ENCODE measurements around the gene C6orf136.

C6orf136 gene

GRCh38 chr6:30615958-30616810 lies 30.7 kb upstream of the C6orf136 start:
- DNase-seq (ENCODE audit: low read depth) = no peak

GRCh38 chr6:30616811-30617564 lies 29.9 kb upstream of the C6orf136 start, which contains the start of gene PPP1R10:
PPP1R10 (minus strand) TSS chr6:30617243; CDS start chr6:30609944, 7,299 bp downstream.
- peak; percentile 97 for DNase-seq (ENCODE audit: low read depth)

GRCh38 chr6:30617565-30618269 lies 29.2 kb upstream of the C6orf136 start, which contains the start of gene MRPS18B:
MRPS18B (plus strand) TSS chr6:30617840; CDS start chr6:30617866, 26 bp downstream.
- peak; percentile 98 for DNase-seq (ENCODE audit: low read depth)

DNA sequence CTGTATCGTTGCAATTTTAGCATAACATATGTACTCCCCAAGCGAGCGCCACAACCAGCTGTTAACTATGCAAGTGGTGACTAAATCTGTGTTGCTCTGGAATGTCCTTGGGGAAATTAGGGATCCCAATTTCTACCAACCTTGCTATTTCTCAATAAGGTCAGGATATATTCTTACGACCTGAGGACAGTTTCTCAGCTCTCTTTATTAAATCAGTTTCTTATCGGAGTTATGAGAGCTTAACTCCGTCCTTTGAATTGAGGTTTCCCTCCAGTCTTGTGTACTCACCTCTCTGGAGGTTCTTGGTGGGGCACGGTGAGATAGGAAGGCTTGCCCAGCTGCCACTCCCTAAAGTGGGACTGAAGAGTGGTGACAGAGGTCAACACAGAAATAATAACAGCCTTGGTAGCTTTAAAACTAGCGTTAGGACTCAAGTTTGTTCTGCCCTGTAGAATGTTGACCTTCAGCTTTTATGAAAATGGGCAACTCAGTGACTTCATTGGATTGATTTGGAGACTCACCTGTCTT lies 28.6 kb upstream of the C6orf136 start:
- DNase-seq (ENCODE audit: low read depth) = no peak

- no peak for DNase-seq (ENCODE audit: low read depth)
Measured at GRCh38 chr6:30619561-30619960, 27.4 kb upstream of the C6orf136 start.

- DNase-seq (ENCODE audit: low read depth) = no peak
Measured at GRCh38 chr6:30625511-30625910, 21.4 kb upstream of the C6orf136 start.

DNA sequence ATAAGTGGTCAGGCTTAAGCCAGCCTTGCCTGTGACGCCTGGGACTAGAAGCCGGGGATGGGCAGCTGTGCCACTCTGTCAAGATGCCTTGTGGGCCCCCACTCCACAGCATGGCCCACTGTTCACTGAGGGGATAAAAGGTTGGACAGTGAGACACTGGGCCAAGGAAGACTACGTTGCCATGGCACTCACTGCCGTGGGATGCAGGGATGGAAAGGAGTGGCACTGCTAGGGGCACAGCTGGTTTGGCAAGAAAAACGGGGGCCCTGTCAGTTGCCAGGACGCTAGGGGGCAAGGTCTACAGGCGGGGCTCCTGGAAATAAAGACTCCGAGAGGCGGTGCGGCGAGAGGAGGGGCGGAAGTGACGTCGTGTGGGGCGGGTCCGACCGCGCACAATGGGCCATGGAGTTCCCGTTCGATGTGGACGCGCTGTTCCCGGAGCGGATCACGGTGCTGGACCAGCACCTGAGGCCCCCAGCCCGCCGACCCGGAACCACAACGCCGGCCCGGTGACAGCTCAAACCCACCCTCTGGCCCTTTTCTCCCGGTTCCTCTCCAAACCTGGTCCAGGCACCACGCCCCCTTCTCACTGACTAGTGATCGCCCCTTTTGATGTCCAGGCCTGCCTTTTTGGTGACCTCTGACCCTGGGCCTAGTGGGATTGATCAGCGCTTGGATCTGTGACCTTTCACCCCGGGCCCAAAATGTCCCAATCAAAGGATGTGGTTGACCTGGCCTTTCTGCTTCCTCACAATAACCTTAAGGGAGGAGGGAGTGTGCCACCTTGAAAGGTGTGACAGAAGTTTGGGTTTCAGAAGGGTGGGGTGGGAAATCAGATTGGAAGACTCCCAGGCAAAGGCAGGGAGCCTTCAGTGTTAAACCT lies 20.2 kb upstream of the C6orf136 start, which contains the start of gene ATAT1:
Gene ATAT1, plus strand, starts transcription at position 391 of the 883 bp plus-strand sequence.
- DNase-seq (ENCODE audit: low read depth) = peak; percentile 87

DNA sequence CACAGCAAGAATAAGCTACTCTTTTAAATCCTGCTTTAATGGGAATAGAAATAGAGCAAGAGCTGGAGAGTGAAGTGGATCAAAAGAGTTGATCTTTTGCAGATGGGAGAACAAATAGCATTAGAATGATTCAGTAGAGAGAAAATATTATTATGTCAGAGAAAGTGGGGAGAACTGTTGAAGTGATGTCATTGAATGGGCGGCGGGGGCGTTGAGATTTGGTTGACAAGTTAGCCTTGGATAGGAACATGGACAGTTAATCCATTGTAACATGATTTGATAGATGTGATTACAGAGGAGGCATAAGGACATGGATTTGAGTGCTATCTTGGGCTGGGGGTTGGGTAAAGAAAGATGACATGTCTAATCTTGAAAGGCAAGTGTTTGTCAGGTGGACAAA lies 11.1 kb upstream of the C6orf136 start:
- DNase-seq (ENCODE audit: low read depth) = no peak

- DNase-seq (ENCODE audit: low read depth) = no peak
Measured at GRCh38 chr6:30640481-30640880, 6.5 kb upstream of the C6orf136 start.

- no peak for DNase-seq (ENCODE audit: low read depth)
Measured at GRCh38 chr6:30641048-30641447, 5.9 kb upstream of the C6orf136 start.

DNA sequence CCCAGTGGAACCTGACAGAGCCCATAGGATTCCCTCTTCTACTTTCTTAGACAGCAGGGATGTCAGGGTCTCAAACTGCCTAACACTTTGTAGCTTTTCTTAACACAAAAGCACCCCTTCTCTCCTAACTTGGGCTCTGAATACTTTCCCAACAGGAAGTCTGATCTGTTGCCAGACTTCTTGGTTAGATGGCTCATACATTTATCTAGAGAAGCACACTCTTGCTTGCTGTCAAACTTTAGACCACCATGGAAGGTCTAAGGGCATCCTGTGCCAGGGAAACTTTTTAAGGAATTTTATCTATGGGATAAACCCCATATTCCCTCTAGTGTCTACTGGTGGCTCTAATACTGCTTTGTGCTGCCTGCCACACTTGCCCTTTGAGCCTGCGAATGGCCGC lies 3.3 kb upstream of the C6orf136 start:
- DNase-seq (ENCODE audit: low read depth) = no peak

DNA sequence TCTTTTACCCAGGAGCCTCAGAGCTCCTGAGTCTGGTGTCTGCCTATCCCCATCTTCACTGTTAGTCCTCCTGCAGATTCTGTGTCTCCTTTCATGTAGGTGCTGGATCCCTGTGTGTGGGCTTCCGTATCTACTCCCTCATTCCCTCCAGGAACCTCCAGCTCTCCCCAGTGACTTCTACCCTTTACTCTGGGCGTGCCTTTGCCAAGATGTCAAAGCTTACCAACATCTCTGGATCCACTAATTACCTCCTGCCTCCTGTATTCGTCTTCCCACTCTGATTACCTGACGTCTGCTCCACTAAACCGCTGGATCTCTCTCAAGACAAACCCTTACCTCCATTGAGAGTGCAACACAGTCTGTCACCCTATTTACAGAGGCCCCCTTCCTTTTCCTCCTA lies 2.2 kb upstream of the C6orf136 start:
- no peak for DNase-seq (ENCODE audit: low read depth)

DNA sequence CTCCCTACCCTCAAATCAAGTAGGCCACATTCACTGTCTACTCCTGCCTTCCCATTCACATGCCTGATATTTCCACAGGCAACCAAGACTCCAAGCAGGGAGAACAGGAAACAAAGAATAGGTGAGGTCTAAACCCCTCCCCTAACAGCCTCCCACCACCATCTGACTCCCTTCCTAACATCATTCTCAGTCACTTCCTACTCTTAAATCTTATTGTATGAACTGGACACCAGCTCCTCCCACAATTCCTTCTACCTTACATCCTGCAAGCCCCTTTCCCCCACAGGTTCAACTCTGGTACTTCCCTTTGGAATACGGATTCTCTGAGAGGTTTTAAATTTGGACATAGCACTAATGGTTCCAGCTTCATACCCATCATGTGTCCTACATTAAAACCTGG lies 944 bp upstream of the C6orf136 start:
- no peak for DNase-seq (ENCODE audit: low read depth)

GRCh38 chr6:30647242-30648116 lies 546 bp downstream of the C6orf136 start:
- peak; percentile 59 for DNase-seq (ENCODE audit: low read depth)

GRCh38 chr6:30651143-30651542 lies 4.2 kb downstream of the C6orf136 start:
- DNase-seq (ENCODE audit: low read depth) = no peak

GRCh38 chr6:30654798-30655742 lies 8.1 kb downstream of the C6orf136 start:
- no peak for DNase-seq (ENCODE audit: low read depth)

GRCh38 chr6:30655743-30656094 lies 8.8 kb downstream of the C6orf136 start:
- DNase-seq (ENCODE audit: low read depth) = no peak

GRCh38 chr6:30656513-30656912 lies 9.6 kb downstream of the C6orf136 start:
- no peak for DNase-seq (ENCODE audit: low read depth)

- no peak for DNase-seq (ENCODE audit: low read depth)
Measured at GRCh38 chr6:30657454-30657853, 10.5 kb downstream of the C6orf136 start.

All from activated gamma-delta T cell treated with anti-CD3 and anti-CD28 coated beads, Interleukin-2, amount 50 U/mL, for 16 hours (primary cell).